ENCODE results near the gene WASF2. TPM values are rescaled to one million over a fixed set of nuclear protein-coding genes. Genes with fewer than 3 reads are reported as not detected.

The WASF2 gene
- total and polyA plus RNA-seq, 2 of the 4 experiments (the other 2 are of a cell fraction): 7.9 to 45.4 TPM

- no CpG with 5 or more reads among the region's 17 CpGs for WGBS, 2 experiments (ENCODE audit: extremely low coverage in 2 of 2, insufficient read length in 1 of 2)
- no peaks in the 10 kb centered on the region for H3K9me3 ChIP-seq (ENCODE audit: control insufficient read depth, insufficient read depth, low read length)
- H3K4me1 ChIP-seq (ENCODE audit: control insufficient read depth, insufficient read depth, low read length): peaks cover 33% of the 10 kb centered on the region
- H2BK15ac ChIP-seq (ENCODE audit: low read depth, low read length): peak overlapping the region; percentile 41; the same call in 1 of the 3 replicates
- DNase-seq: peak; percentile 79
- CTCF ChIA-PET: no interaction called here
- peak overlapping the region; percentile 8 for H3K4ac ChIP-seq (ENCODE audit: low read depth, low read length)
- peak overlapping the region; percentile 0; the same call in 1 of the 2 replicates for H3K23ac ChIP-seq (ENCODE audit: low read depth, low read length)
- ATAC-seq (ENCODE audit: low read depth): peak; percentile 31
- H3K18ac ChIP-seq (ENCODE audit: low read depth, low read length): no peak overlapping the region; the same call in 1 of the 2 replicates
- peak overlapping the region; percentile 7 to 80; a peak in 3 of 4 replicates for H4K8ac ChIP-seq (ENCODE audit: low read depth in 2 of 2, low read length in 2 of 2)
- H2BK5ac ChIP-seq (ENCODE audit: low read depth, low read length, poor library complexity, severe bottlenecking): peak overlapping the region; percentile 4
- H3K9ac ChIP-seq (ENCODE audit: low read depth, low read length): no peak overlapping the region
- H2AK9ac ChIP-seq (replicated peaks; ENCODE audit: low read depth, low read length, poor library complexity): peak overlapping the region; percentile 83
- peak overlapping the region; percentile 84 for H2AFZ ChIP-seq (replicated peaks; ENCODE audit: low read length, poor library complexity)
- H3K27me3 ChIP-seq (ENCODE audit: control insufficient read depth, insufficient read depth, low read length): no peaks in the 10 kb centered on the region
- H3K4me2 ChIP-seq (ENCODE audit: low read depth, low read length): peak overlapping the region; percentile 29; the same call in 1 of the 2 replicates
- H2AK5ac ChIP-seq (ENCODE audit: low read depth, low read length): peak overlapping the region; percentile 79
- TF ChIP-seq MAZ (IDR thresholded peaks at IDR 0.05; ENCODE audit: borderline replicate concordance, low read depth, low read length) (peak; percentile 32; the same call in 1 of the 2 replicates), CHD1 (IDR thresholded peaks at IDR 0.05; ENCODE audit: low read depth, low read length) (no peak), USF2 (IDR thresholded peaks at IDR 0.05; ENCODE audit: low read depth, low read length) (peak; percentile 86), RCOR1 (IDR thresholded peaks at IDR 0.05; ENCODE audit: insufficient replicate concordance, low read length) (no peak), MXI1 (IDR thresholded peaks at IDR 0.05; ENCODE audit: borderline replicate concordance, low read depth, low read length) (0 out of 2 replicates have a peak, but pooled peaks have one; percentile 10), ELK1 (IDR thresholded peaks at IDR 0.05; ENCODE audit: borderline replicate concordance, low read depth, low read length) (no peak), RAD21 (IDR thresholded peaks at IDR 0.05; ENCODE audit: low read length) (no peak), FOS (IDR thresholded peaks at IDR 0.05; ENCODE audit: low read depth, low read length) (no peak), RFX5 (IDR thresholded peaks at IDR 0.05; ENCODE audit: low read depth, low read length) (no peak), BHLHE40 (IDR thresholded peaks at IDR 0.05; ENCODE audit: low read depth, low read length) (peak; percentile 9; the same call in 1 of the 2 replicates), CEBPB (IDR thresholded peaks at IDR 0.05; ENCODE audit: low read depth, low read length) (no peak)
- H3K4me3 ChIP-seq (ENCODE audit: insufficient read depth, low read depth, low read length): no peak overlapping the region
- H3K27ac ChIP-seq (ENCODE audit: insufficient read depth, low read length): peak overlapping the region; percentile 3; the same call in 1 of the 2 replicates
- H2BK20ac ChIP-seq (ENCODE audit: low read depth, low read length): no peak overlapping the region; the same call in 1 of the 2 replicates
- H4K5ac ChIP-seq (ENCODE audit: low read depth, low read length): no peak overlapping the region; the same call in 1 of the 2 replicates
- dilution Hi-C loops (cut with HindIII; ENCODE audit: low sequenced_read_pairs, unreplicated experiment): no loop called here
- H3K56ac ChIP-seq (ENCODE audit: extremely low read depth, insufficient read depth, low read length): no peak overlapping the region
- POLR2A ChIA-PET (ENCODE audit: unreplicated experiment): no interaction called here
- no peaks in the 10 kb centered on the region for H4K20me1 ChIP-seq (ENCODE audit: insufficient read depth, low read length)
- peak overlapping the region; percentile 30; the same call in 1 of the 2 replicates for H2BK120ac ChIP-seq (ENCODE audit: low read depth, low read length)
- in situ Hi-C loops (cut with MboI; ENCODE audit: low sequenced_read_pairs): no loop called here
- H3K79me1 ChIP-seq (ENCODE audit: low read depth in 1 of 2, low read length in 2 of 2): peaks cover 0 to 21% of the 10 kb centered on the region in 2 experiments; a peak in 2 of 4 replicates
- intact Hi-C loops (cut with micrococcal nuclease): no loop called here
- H3K36me3 ChIP-seq (ENCODE audit: control insufficient read depth, insufficient read depth, low read length): peaks cover 15% of the 10 kb centered on the region; the same call in 1 of the 2 replicates
- peak overlapping the region; percentile 1; the same call in 1 of the 2 replicates for H3K14ac ChIP-seq (replicated peaks; ENCODE audit: low read depth, low read length)
- peaks cover 19% of the 10 kb centered on the region for H3K9me1 ChIP-seq (ENCODE audit: insufficient read depth, low read length)
- peak overlapping the region; percentile 57; the same call in 1 of the 2 replicates for H4K91ac ChIP-seq (ENCODE audit: insufficient read depth, low read depth, low read length)
- BruUV-seq (replicated peaks): no TSS peak
Measured at GRCh38 chr1:27528818-27529703, 39.1 kb upstream of the WASF2 start.
